CD1c-positive myeloid dendritic cell (primary cell): Measurements from ENCODE around the gene PPA2.
"Not testable (repeated sequence)": the region's sequence is repeated elsewhere in the genome, so short reads cannot be mapped to it uniquely, and the experiment has no call there.

Experiments
- DNase-seq: peaks from one replicate; pipeline ENCODE4 v3.0.0-alpha.2; 2016; ENCODE audit errors: extremely low spot score

PPA2 gene

GRCh38 chr4:105473324-105474098 lies at the start of gene PPA2:
PPA2 (minus strand) TSS chr4:105474062; CDS start chr4:105474050, 12 bp downstream.
- DNase-seq = peak; percentile 96

GRCh38 chr4:105520819-105521790 lies 47.2 kb upstream of the PPA2 start:
- DNase-seq = peak; percentile 6

GRCh38 chr4:105510245-105510644 lies 36.4 kb upstream of the PPA2 start:
- no peak for DNase-seq

GRCh38 chr4:105509714-105510113 lies 35.9 kb upstream of the PPA2 start:
- DNase-seq = no peak

- peak; percentile 50 for DNase-seq
Measured at GRCh38 chr4:105509291-105509690, 35.4 kb upstream of the PPA2 start.

GRCh38 chr4:105504744-105505143 lies 30.9 kb upstream of the PPA2 start:
- DNase-seq = no peak

- no peak for DNase-seq
Measured at GRCh38 chr4:105503484-105503883, 29.6 kb upstream of the PPA2 start.

GRCh38 chr4:105496899-105497298 lies 23.0 kb upstream of the PPA2 start:
- DNase-seq = no peak

GRCh38 chr4:105495667-105496066 lies 21.8 kb upstream of the PPA2 start:
- no peak for DNase-seq

GRCh38 chr4:105490523-105490922 lies 16.7 kb upstream of the PPA2 start:
- no peak for DNase-seq

GRCh38 chr4:105483840-105484239 lies 10.0 kb upstream of the PPA2 start:
- DNase-seq = peak; percentile 28

- DNase-seq = peak; percentile 92
Measured at GRCh38 chr4:105474099-105474518, 247 bp upstream of the PPA2 start.

- DNase-seq = no peak
Measured at GRCh38 chr4:105472871-105473323, 965 bp downstream of the PPA2 start.

GRCh38 chr4:105471566-105472176 lies 2.2 kb downstream of the PPA2 start:
- peak; percentile 87 for DNase-seq

GRCh38 chr4:105470766-105471165 lies 3.1 kb downstream of the PPA2 start:
- DNase-seq = peak; percentile 83

GRCh38 chr4:105469736-105470135 lies 4.1 kb downstream of the PPA2 start:
- DNase-seq = peak; percentile 85

GRCh38 chr4:105466580-105466979 lies 7.3 kb downstream of the PPA2 start:
- no peak for DNase-seq

GRCh38 chr4:105464563-105464962 lies 9.3 kb downstream of the PPA2 start:
- DNase-seq = not testable (repeated sequence)

GRCh38 chr4:105462576-105462975 lies 11.3 kb downstream of the PPA2 start:
- no peak for DNase-seq

- no peak for DNase-seq
Measured at GRCh38 chr4:105461621-105462382, 12.1 kb downstream of the PPA2 start.

GRCh38 chr4:105461221-105461620 lies 12.6 kb downstream of the PPA2 start:
- DNase-seq = peak; percentile 79
